Heart left ventricle (tissue), 16 donors: ENCODE results near the gene PTPRJ. TPM values are rescaled to one million over a fixed set of nuclear protein-coding genes. Genes with fewer than 3 reads are reported as not detected.

Source experiments
- ATAC-seq, 4 donors: fragments of 200-7000 bp; cut with Tn5 transposase; one replicate each; pipeline ENCODE4 v1.9.1; 2020 to 2022; ENCODE audit warnings: moderate library complexity in 4 of 4, mild to moderate bottlenecking in 3 of 4, moderate number of reproducible peaks in 1 of 4
- DNase-seq, 5 donors: peaks; one replicate each; pipeline ENCODE4 v3.0.0-alpha.2; 2020
- H3K27ac ChIP-seq, 12 donors: fragments of 200-600 bp; sonication (generic) in 4 of 12; one replicate each; pipeline versions ENCODE4 v1.5.0 to v1.8.0; 2016 to 2022; ENCODE audit warnings: mild to moderate bottlenecking in 2 of 12
- H3K27me3 ChIP-seq, 9 donors: fragments of 200-600 bp; sonication (generic) in 2 of 9; one replicate each; pipeline versions ENCODE4 v1.5.1 to v1.8.0; 2016 to 2022; ENCODE audit warnings: mild to moderate bottlenecking in 3 of 9
- H3K36me3 ChIP-seq, 9 donors: fragments of 200-600 bp; sonication (generic) in 2 of 9; one replicate each; pipeline versions ENCODE4 v1.5.0 to v1.8.0; 2018 to 2022; ENCODE audit warnings: mild to moderate bottlenecking in 2 of 9
- H3K4me1 ChIP-seq, 12 donors: fragments of 200-600 bp; sonication (generic) in 4 of 12; one replicate each; pipeline versions ENCODE4 v1.5.0 to v1.8.0; 2016 to 2022; ENCODE audit warnings: mild to moderate bottlenecking in 3 of 12
- H3K4me3 ChIP-seq, 12 donors: fragments of 200-600 bp; sonication (generic) in 4 of 12; one replicate each; pipeline versions ENCODE4 v1.5.0 to v1.8.0; 2017 to 2022; ENCODE audit warnings: mild to moderate bottlenecking in 9 of 12, moderate library complexity in 4 of 12
- H3K9me3 ChIP-seq, 12 donors: fragments of 200-600 bp; sonication (generic) in 4 of 12; one replicate each; pipeline versions ENCODE4 v1.5.0 to v1.8.0; 2016 to 2022; ENCODE audit warnings: mild to moderate bottlenecking in 1 of 12
- CTCF ChIP-seq, 12 donors: fragments of 200-600 bp; sonication (generic) in 4 of 12; IDR thresholded peaks; one replicate each; pipeline versions ENCODE4 v1.5.0 to v1.8.0; 2018 to 2022; ENCODE audit warnings: antibody characterized with exemption in 12 of 12, mild to moderate bottlenecking in 5 of 12
- POLR2A ChIP-seq, 2 donors: fragments of 450-650 bp; IDR thresholded peaks; one replicate each; pipeline ENCODE4 v1.6.1; 2017; ENCODE audit warnings: antibody characterized with exemption in 2 of 2, mild to moderate bottlenecking in 2 of 2, moderate library complexity in 2 of 2
- WGBS, 4 donors: extraction: QIAGEN DNeasy Blood & Tissue Kit in 2 of 4; methylation state at CpG; one replicate each; pipeline versions ENCODE4 v1.1.5 to v1.1.7; 2013 to 2018; 5-methylcytosine and 5-hydroxymethylcytosine counted together
- intact Hi-C, 10 donors: fragments of 100-400 bp; cut with DNase I; formaldehyde crosslinking; loops; one replicate each; pipeline versions ENCODE4 v1.11.1 to v1.14.2; 2022
- polyA plus RNA-seq, 2 donors: library from polyadenylated mRNA; stranded (reverse); fragments of 200-250 nt; gene quantifications; one replicate each; pipeline ENCODE4 v1.2.3, GENCODE V29; 2013
- total RNA-seq, 9 donors: library from RNA; depleted of rRNA in 2 of 9; stranded (reverse); fragments of >200 nt in 2 of 9; fragmentation: NEBNext Ultra II Directional in 3 of 9; extraction: Animal tissue kit (Norgen Biotek cat#: 25700) in 3 of 9; gene quantifications; one replicate each; pipeline versions ENCODE4 v1.1.0 to v1.2.4, GENCODE V29; 2016 to 2023
- donor health status: ischemic (EF 13 %, LVEDD 7.1; RV severe dilation, severe dysfunction).
- donor health status: healthy with polysubstance abuse.
- donor health status: DM: no; HTN: yes; CAD: no.
- donor health status: DM: no; HTN: no; CAD: no.
- donor health status: ischemic (EF 25% LVEDD 6.9; RV normal size, moderate dysfunction).
- donor health status: ischemic (EF 25% LVEDD 5.7; RV mildly dilated, moderate dysfunction).
- donor health status: healthy.
- donor health status: DM: yes; HTN: yes; CAD: no.
- donor health status: ischemic (EF 35%, LVEDD 5.7; RV mildly dilated, moderate dysfunction).
- donor health status: nonischemic (EF 11% LVEDD 7.7; RV severe dilation, severe dysfunction).
- donor health status: DM: yes; HTN: yes; CAD: no.
- donor health status: PGD.
- donor health status: ischemic (EF 29% LVEDD 5.4; RV normal size, mild dysfunction).
- donor health status: nonischemic (EF 23%, LVEDD 6.1; RV moderate dilation, normal function).

PTPRJ gene
- total and polyA plus RNA-seq, 11 donors = 1.2 to 39.0 (median 6.3) TPM

DNA sequence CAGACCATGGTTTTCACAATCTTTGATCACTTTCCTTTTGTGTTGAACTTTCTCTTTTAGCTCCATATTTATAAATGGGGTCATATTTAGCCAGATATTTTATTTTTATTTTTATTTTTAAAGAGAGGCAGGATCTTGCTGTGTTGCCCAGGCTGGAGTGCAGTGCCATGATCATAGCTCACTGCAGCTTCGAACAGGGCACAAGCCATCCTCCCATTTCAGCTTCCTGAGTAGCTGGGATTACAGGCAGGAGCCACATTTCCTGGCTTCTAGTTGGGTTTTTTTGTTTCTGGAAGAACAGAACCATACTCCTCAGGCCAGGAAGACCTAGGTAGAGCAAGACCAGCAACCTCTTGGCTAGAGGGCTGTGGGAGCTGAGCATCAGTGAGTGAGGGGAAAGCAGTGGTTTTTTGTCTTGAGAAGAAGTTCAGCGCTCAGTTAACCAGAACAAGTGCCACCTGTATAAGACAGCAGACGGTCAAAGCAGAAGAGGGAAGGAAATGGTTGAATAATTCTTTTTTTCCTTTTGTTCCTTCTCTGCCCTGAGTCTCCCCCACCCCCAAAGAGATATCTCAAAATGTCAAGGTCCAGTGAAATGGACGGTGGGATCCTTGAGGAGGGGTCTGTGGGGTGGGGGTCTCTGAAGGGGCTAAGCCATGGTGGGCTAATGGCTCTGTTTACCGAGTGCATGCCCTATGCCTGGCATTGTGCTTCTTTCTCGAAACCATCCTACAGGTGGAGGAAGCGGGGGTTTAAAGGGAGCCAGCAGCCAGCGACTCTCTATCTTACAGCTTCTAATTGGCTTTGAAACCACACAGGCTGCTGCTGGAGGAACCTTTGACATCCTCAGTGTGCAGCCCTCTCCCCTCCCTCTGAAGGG, 63.0 kb downstream of the PTPRJ start:
- Histone ChIP-seq H3K9me3 (no peaks in the 10 kb centered on the region), H3K27ac (peak overlapping the region in 1 of 12 donors; percentile 76), H3K4me1 (peaks cover 0 to 73% (median 0%) of the 10 kb centered on the region in 12 donors), H3K27me3 (no peaks in the 10 kb centered on the region), H3K4me3 (no peak overlapping the region), H3K36me3 (no peaks in the 10 kb centered on the region)
- TF ChIP-seq POLR2A (IDR thresholded peaks at IDR 0.05) = no peak
- no peak for TF ChIP-seq CTCF (IDR thresholded peaks at IDR 0.05)
- DNase-seq (no peak), ATAC-seq (no peak)
- WGBS, 4 donors = 64 to 81% (median 77%) methylated on average over 5 to 8 of the region's 8 CpGs
- intact Hi-C loops = loop anchor here in 1 of 10 donors (10.0 kb wide), 1 partner anchor 61 kb away; no protein-coding TSS in a partner anchor

GRCh38 chr11:48043991-48044512, 63.7 kb downstream of the PTPRJ start:
- peaks cover 0 to 71% (median 0%) of the 10 kb centered on the region in 12 donors for H3K4me1 ChIP-seq
- H3K4me3 ChIP-seq = no peak overlapping the region
- 93 to 97% (median 95%) methylated on average over 9 of the region's 9 CpGs for WGBS, 4 donors
- DNase-seq = no peak
- ATAC-seq = no peak
- intact Hi-C loops = loop anchor here in 1 of 10 donors (10.0 kb wide), 1 partner anchor 61 kb away; no protein-coding TSS in a partner anchor
- H3K9me3 ChIP-seq = no peaks in the 10 kb centered on the region
- H3K27ac ChIP-seq = peak overlapping the region in 2 of 12 donors; percentile 9 to 76
- no peaks in the 10 kb centered on the region for H3K36me3 ChIP-seq
- no peaks in the 10 kb centered on the region for H3K27me3 ChIP-seq
- TF ChIP-seq POLR2A (IDR thresholded peaks at IDR 0.05) (no peak), CTCF (IDR thresholded peaks at IDR 0.05) (no peak)

GRCh38 chr11:48044577-48044976, 64.2 kb downstream of the PTPRJ start:
- ATAC-seq = peak; percentile 47 to 84 (median 66)
- no peak for TF ChIP-seq CTCF (IDR thresholded peaks at IDR 0.05)
- TF ChIP-seq POLR2A (IDR thresholded peaks at IDR 0.05) = no peak
- H3K27ac ChIP-seq = peak overlapping the region in 1 of 12 donors; percentile 76

GRCh38 chr11:48045536-48045935, 65.2 kb downstream of the PTPRJ start:
- intact Hi-C loops = loop anchor here in 2 of 10 donors (5.0 to 10.0 kb wide), 2 partner anchors 43 to 59 kb away; no protein-coding TSS in a partner anchor
- no peaks in the 10 kb centered on the region for H3K27me3 ChIP-seq
- H3K4me3 ChIP-seq = no peak overlapping the region
- H3K27ac ChIP-seq = no peak overlapping the region
- no peaks in the 10 kb centered on the region for H3K9me3 ChIP-seq
- DNase-seq (no peak), ATAC-seq (no peak)
- 90 to 97% (median 92%) methylated on average over 5 of the region's 5 CpGs for WGBS, 4 donors
- TF ChIP-seq CTCF (IDR thresholded peaks at IDR 0.05) (no peak), POLR2A (IDR thresholded peaks at IDR 0.05) (no peak)
- peaks cover 0 to 82% (median 0%) of the 10 kb centered on the region in 12 donors for H3K4me1 ChIP-seq
- no peaks in the 10 kb centered on the region for H3K36me3 ChIP-seq

More at GRCh38 chr11:48044577-48044976, 64.2 kb downstream of the PTPRJ start:
- DNase-seq = peak in 2 of 5 donors; percentile 36 to 52
- Histone ChIP-seq H3K36me3 (no peaks in the 10 kb centered on the region), H3K9me3 (no peaks in the 10 kb centered on the region), H3K27me3 (no peaks in the 10 kb centered on the region), H3K4me1 (peaks cover 0 to 72% (median 0%) of the 10 kb centered on the region in 12 donors), H3K4me3 (no peak overlapping the region)
- intact Hi-C loops = loop anchor here in 1 of 10 donors (10.0 kb wide), 1 partner anchor 60 kb away; no protein-coding TSS in a partner anchor
- 81 to 93% (median 87%) methylated on average over 7 of the region's 7 CpGs for WGBS, 4 donors
